Mesenchymal stem cell (in vitro differentiated cells and primary cell): Measurements from ENCODE around the gene RTEL1.
A peak's percentile ranks its signal among the peaks of the same experiment; 100 is the strongest.
"Not testable (repeated sequence)": the region's sequence is repeated elsewhere in the genome, so short reads cannot be mapped to it uniquely, and the experiment has no call there.

Experiments
- DNase-seq: peaks from one replicate; pipeline ENCODE4 v3.0.0-alpha.2; 2013
- H2AFZ ChIP-seq: one replicate; pipeline ENCODE4 v1.6.1; 2013; ENCODE audit warnings: low read depth, mild to moderate bottlenecking, control low read depth, inconsistent platforms, low read length, moderate library complexity
- H2AK5ac ChIP-seq: 2 replicates; pipeline ENCODE4 v1.6.1; 2013; ENCODE audit warnings: low read length, moderate library complexity, mild to moderate bottlenecking, inconsistent platforms; ENCODE audit not compliant: severe bottlenecking
- H2BK120ac ChIP-seq: one replicate; pipeline ENCODE4 v1.6.1; 2013; ENCODE audit warnings: low read depth, mild to moderate bottlenecking, inconsistent platforms, low read length, moderate library complexity
- H2BK12ac ChIP-seq, 2 experiments: one replicate each; pipeline ENCODE4 v1.6.1; 2013; ENCODE audit warnings: inconsistent platforms in 2 of 2, low read length in 2 of 2, mild to moderate bottlenecking in 2 of 2, moderate library complexity in 2 of 2, control low read depth in 1 of 2
- H2BK15ac ChIP-seq: one replicate; pipeline ENCODE4 v1.6.1; 2013; ENCODE audit warnings: mild to moderate bottlenecking, low read depth, inconsistent platforms; ENCODE audit not compliant: poor library complexity, severe bottlenecking
- H2BK5ac ChIP-seq: 2 replicates; pipeline ENCODE4 v1.6.1; 2013; ENCODE audit warnings: low read depth, mild to moderate bottlenecking, low read length, control low read depth, inconsistent platforms; ENCODE audit not compliant: poor library complexity, severe bottlenecking
- H3K14ac ChIP-seq, 2 experiments: one replicate each; pipeline ENCODE4 v1.6.1; 2013; ENCODE audit warnings: inconsistent platforms in 2 of 2, low read length in 2 of 2, control low read depth in 1 of 2, mild to moderate bottlenecking in 1 of 2, moderate library complexity in 1 of 2
- H3K18ac ChIP-seq, 2 experiments: one replicate each; pipeline ENCODE4 v1.6.1; 2013; ENCODE audit warnings: inconsistent platforms in 2 of 2, low read length in 2 of 2, control low read depth in 1 of 2, low read depth in 1 of 2, mild to moderate bottlenecking in 1 of 2
- H3K23ac ChIP-seq, 2 experiments: one replicate each; pipeline ENCODE4 v1.6.1; 2013; ENCODE audit warnings: inconsistent platforms in 2 of 2, low read length in 2 of 2, mild to moderate bottlenecking in 2 of 2, moderate library complexity in 2 of 2, control low read depth in 1 of 2
- H3K27ac ChIP-seq: 2 replicates; pipeline ENCODE4 v1.5.1; 2013; ENCODE audit warnings: mild to moderate bottlenecking, moderate library complexity, low read length, control low read depth, inconsistent platforms; ENCODE audit not compliant: poor library complexity, severe bottlenecking
- H3K27me3 ChIP-seq, 2 experiments: 2 replicates each; pipeline versions ENCODE4 v1.6.1 to v1.7.0; 2013; ENCODE audit warnings: low read length in 2 of 2, mild to moderate bottlenecking in 2 of 2, moderate library complexity in 2 of 2, control low read depth in 1 of 2, inconsistent platforms in 1 of 2; ENCODE audit not compliant: control insufficient read depth in 1 of 2, insufficient read depth in 1 of 2
- H3K36me3 ChIP-seq, 2 experiments: 2 replicates each; pipeline versions ENCODE4 v1.6.1 to v1.7.0; 2013; ENCODE audit warnings: low read length in 2 of 2, control low read depth in 1 of 2, inconsistent platforms in 1 of 2, low read depth in 1 of 2, mild to moderate bottlenecking in 1 of 2; ENCODE audit not compliant: insufficient read depth in 2 of 2, control insufficient read depth in 1 of 2
- H3K4ac ChIP-seq, 2 experiments: one replicate each; pipeline ENCODE4 v1.6.1; 2013; ENCODE audit warnings: inconsistent platforms in 2 of 2, low read length in 2 of 2, mild to moderate bottlenecking in 2 of 2, moderate library complexity in 2 of 2, control low read depth in 1 of 2, low read depth in 1 of 2
- H3K4me1 ChIP-seq: 2 replicates; pipeline ENCODE4 v1.6.1; 2013; ENCODE audit warnings: low read depth, low read length, control low read depth; ENCODE audit not compliant: control insufficient read depth, insufficient read depth
- H3K4me2 ChIP-seq: 2 replicates; pipeline ENCODE4 v1.6.1; 2013; ENCODE audit warnings: low read length, mild to moderate bottlenecking, inconsistent platforms; ENCODE audit not compliant: poor library complexity, severe bottlenecking
- H3K4me3 ChIP-seq, 2 experiments: 2 replicates each; pipeline versions ENCODE4 v1.5.1 to v1.7.0; 2013; ENCODE audit warnings: low read length in 2 of 2, mild to moderate bottlenecking in 2 of 2, control low read depth in 1 of 2, low read depth in 1 of 2; ENCODE audit not compliant: insufficient read depth in 1 of 2
- H3K79me1 ChIP-seq: replicated peaks from 2 replicates; pipeline ENCODE4 v1.6.1; 2013; ENCODE audit warnings: mild to moderate bottlenecking, control low read depth, low read length, inconsistent platforms; ENCODE audit not compliant: poor library complexity, severe bottlenecking
- H3K9ac ChIP-seq: 2 replicates; pipeline ENCODE4 v1.7.0; 2013; ENCODE audit warnings: mild to moderate bottlenecking, low read length, moderate library complexity
- H3K9me3 ChIP-seq: 2 replicates; pipeline ENCODE4 v1.7.0; 2013; ENCODE audit warnings: mild to moderate bottlenecking, low read length; ENCODE audit not compliant: control insufficient read depth
- H4K8ac ChIP-seq: one replicate; pipeline ENCODE4 v1.6.1; 2013; ENCODE audit warnings: inconsistent platforms, mild to moderate bottlenecking, low read length, moderate library complexity
- H4K91ac ChIP-seq: one replicate; pipeline ENCODE4 v1.6.1; 2013; ENCODE audit warnings: mild to moderate bottlenecking, low read length, inconsistent platforms
- WGBS: methylation state at CpG from one replicate; pipeline ENCODE4 v1.1.7; 2013; ENCODE audit warnings: mixed read lengths; 5-methylcytosine and 5-hydroxymethylcytosine counted together

RTEL1 gene

DNA sequence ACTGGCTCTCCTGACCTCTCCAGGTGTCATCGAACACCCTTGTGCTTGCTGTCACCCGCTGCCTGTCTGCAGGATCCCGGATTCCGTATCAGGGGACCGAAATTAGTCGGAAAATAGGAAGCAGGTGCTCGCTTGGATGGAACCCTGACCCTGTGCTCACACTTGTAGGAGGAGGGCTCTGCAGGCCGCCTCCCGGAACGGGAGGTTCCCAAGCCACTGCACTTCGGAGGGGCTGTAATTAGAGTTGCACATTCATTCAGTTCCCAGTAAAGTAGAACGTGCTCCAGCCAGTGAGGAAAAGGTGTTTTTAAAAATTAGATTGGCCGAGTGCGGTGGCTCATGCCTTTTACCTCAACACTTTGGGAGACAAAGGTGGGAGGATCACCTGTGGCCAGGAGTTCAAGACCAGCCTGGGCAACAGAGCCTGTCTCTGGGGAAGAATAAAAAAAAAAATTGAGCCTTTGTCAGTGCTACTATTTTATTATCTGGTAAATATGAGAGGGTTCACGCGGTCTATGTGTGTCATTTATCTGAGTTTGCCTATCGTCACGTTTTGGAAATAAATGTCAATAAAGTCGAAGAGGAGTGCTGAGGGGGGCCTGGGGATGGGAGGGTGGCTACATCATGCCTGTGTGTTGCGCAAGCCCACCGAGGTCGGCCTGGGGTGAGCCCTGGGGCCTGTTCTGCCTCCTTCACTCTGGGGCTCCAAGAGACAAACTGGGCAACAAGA lies 29.7 kb upstream of the RTEL1 start:
- Histone ChIP-seq H2BK12ac (no peak overlapping the region), H3K4ac (no peak overlapping the region), H3K27me3 (no peaks in the 10 kb centered on the region), H4K8ac (no peak overlapping the region), H2AK5ac (no peak overlapping the region), H2AFZ (no peak overlapping the region), H3K23ac (no peak overlapping the region), H3K36me3 (no peaks in the 10 kb centered on the region), H3K4me2 (peak overlapping the region; percentile 56), H3K18ac (no peak overlapping the region), H3K27ac (no peak overlapping the region), H3K9ac (peak overlapping the region; percentile 94), H3K14ac (no peak overlapping the region), H3K9me3 (no peaks in the 10 kb centered on the region), H4K91ac (no peak overlapping the region), H3K4me1 (peaks cover 26% of the 10 kb centered on the region), H2BK15ac (no peak overlapping the region), H2BK120ac (no peak overlapping the region), H2BK5ac (no peak overlapping the region), H3K79me1 (peaks cover 11% of the 10 kb centered on the region), H3K4me3 (peak overlapping the region in 1 of 2 experiments; percentile 91)
- no peak for DNase-seq
- 89% methylated on average over 22 of the region's 22 CpGs for WGBS

DNA sequence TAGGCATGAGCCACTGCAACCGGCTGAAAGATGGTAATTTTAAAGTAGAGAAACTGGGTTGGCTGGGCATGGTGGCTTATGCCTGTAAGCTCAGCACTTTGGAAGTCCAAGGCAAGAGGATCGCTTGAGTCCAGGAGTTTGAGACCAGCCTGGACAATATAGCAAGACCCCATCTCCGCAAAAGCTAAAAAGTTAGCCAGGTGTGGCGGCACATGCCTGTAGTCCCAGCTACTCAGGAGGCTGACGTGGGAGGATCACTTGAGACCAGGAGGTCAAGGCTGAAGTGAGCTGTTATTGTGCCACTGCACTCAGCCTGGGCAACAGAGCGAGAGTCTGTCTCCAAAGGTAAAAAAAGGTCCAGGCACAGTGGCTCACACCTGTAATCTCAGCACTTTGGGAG lies 27.2 kb upstream of the RTEL1 start:
- not testable (repeated sequence) for H2BK15ac ChIP-seq, H3K18ac ChIP-seq, H3K14ac ChIP-seq, H3K36me3 ChIP-seq, H2AFZ ChIP-seq, H3K4ac ChIP-seq, H2BK5ac ChIP-seq, H2BK12ac ChIP-seq, H3K27me3 ChIP-seq, H4K8ac ChIP-seq, H3K23ac ChIP-seq, H3K4me3 ChIP-seq, H3K27ac ChIP-seq, H3K9me3 ChIP-seq, H4K91ac ChIP-seq, H2BK120ac ChIP-seq, DNase-seq, H2AK5ac ChIP-seq, H3K4me2 ChIP-seq, H3K9ac ChIP-seq
- H3K4me1 ChIP-seq = peaks cover 24% of the 10 kb centered on the region
- H3K79me1 ChIP-seq = peaks cover 11% of the 10 kb centered on the region
- 97% methylated on average over 6 of the region's 6 CpGs for WGBS

DNA sequence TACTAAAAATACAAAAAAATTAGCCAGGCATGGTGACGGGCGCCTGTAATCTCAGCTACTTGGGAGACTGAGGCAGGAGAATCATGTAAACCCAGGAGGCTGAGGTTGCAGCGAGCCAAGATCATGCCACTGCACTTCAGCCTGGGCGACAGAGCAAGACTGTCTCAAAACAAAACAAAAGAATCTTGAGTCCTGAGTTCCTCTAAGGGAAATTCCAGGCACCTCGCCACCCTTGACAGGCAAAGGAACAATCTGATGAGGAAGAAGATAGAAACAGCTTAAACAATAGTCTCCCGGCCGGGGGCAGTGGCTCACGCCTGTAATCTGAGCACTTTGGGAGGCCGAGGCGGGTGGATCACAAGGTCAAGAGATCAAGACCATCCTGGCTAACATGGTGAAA lies 26.7 kb upstream of the RTEL1 start:
- H3K4me2 ChIP-seq, H3K23ac ChIP-seq, H3K36me3 ChIP-seq, H2AK5ac ChIP-seq, H3K4ac ChIP-seq, H2BK120ac ChIP-seq, H3K79me1 ChIP-seq, H2BK5ac ChIP-seq, H3K14ac ChIP-seq, H3K4me3 ChIP-seq, H4K8ac ChIP-seq, DNase-seq, H3K27ac ChIP-seq, H3K18ac ChIP-seq, H4K91ac ChIP-seq, H3K9me3 ChIP-seq, H3K27me3 ChIP-seq, H2AFZ ChIP-seq, H3K9ac ChIP-seq, H2BK12ac ChIP-seq, H2BK15ac ChIP-seq: not testable (repeated sequence)
- peaks cover 22% of the 10 kb centered on the region for H3K4me1 ChIP-seq
- 96% methylated on average over 10 of the region's 10 CpGs for WGBS

DNA sequence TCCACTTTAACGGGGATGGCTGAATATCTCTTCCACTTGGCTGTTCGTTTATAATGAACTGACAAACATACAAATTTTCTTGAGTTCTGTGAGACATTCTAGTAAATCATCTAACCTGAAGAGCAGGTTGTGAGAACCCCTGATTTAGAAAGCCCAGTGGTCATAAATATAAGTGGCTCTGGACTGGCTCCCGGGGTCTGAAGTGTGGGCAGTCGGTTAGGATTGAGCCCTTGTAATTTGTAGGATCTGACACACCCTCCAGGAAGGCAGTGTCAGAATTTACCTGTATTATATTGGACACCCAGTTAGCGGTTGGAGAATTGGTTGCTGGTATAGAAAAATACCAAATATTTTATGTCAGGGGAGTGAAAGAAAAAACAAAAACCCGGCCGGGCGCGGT lies 24.4 kb upstream of the RTEL1 start:
- no peak for DNase-seq
- no peak overlapping the region for H4K8ac ChIP-seq
- H2BK12ac ChIP-seq = no peak overlapping the region
- peaks cover 4% of the 10 kb centered on the region for H3K79me1 ChIP-seq
- no peak overlapping the region for H3K9ac ChIP-seq
- H3K18ac ChIP-seq = no peak overlapping the region
- H3K27ac ChIP-seq = no peak overlapping the region
- peaks cover 11% of the 10 kb centered on the region for H3K4me1 ChIP-seq
- no peaks in the 10 kb centered on the region for H3K9me3 ChIP-seq
- no peak overlapping the region for H2BK15ac ChIP-seq
- H3K23ac ChIP-seq = no peak overlapping the region
- H3K14ac ChIP-seq = no peak overlapping the region
- H3K36me3 ChIP-seq = no peaks in the 10 kb centered on the region
- no peak overlapping the region for H3K4me3 ChIP-seq
- no peak overlapping the region for H3K4me2 ChIP-seq
- no peak overlapping the region for H4K91ac ChIP-seq
- H3K4ac ChIP-seq = no peak overlapping the region
- no peak overlapping the region for H2BK5ac ChIP-seq
- H2AK5ac ChIP-seq = peak overlapping the region; percentile 29
- WGBS = 65% methylated on average over 2 of the region's 9 CpGs
- H2AFZ ChIP-seq = no peak overlapping the region
- no peaks in the 10 kb centered on the region for H3K27me3 ChIP-seq
- H2BK120ac ChIP-seq = no peak overlapping the region
